DMS114 treated with DMSO at 0.1 percent for 48 hours (cell line): ENCODE data around the gene RNF135.
"Not testable (repeated sequence)": the region's sequence is repeated elsewhere in the genome, so short reads cannot be mapped to it uniquely, and the experiment has no call there.

Source experiments
- DNase-seq: peaks from one replicate; lab custom pipeline; 2025; ENCODE audit not compliant: unreplicated experiment; lab: John Stamatoyannopoulos, UW

The RNF135 gene, protein sequence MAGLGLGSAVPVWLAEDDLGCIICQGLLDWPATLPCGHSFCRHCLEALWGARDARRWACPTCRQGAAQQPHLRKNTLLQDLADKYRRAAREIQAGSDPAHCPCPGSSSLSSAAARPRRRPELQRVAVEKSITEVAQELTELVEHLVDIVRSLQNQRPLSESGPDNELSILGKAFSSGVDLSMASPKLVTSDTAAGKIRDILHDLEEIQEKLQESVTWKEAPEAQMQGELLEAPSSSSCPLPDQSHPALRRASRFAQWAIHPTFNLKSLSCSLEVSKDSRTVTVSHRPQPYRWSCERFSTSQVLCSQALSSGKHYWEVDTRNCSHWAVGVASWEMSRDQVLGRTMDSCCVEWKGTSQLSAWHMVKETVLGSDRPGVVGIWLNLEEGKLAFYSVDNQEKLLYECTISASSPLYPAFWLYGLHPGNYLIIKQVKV

DNA sequence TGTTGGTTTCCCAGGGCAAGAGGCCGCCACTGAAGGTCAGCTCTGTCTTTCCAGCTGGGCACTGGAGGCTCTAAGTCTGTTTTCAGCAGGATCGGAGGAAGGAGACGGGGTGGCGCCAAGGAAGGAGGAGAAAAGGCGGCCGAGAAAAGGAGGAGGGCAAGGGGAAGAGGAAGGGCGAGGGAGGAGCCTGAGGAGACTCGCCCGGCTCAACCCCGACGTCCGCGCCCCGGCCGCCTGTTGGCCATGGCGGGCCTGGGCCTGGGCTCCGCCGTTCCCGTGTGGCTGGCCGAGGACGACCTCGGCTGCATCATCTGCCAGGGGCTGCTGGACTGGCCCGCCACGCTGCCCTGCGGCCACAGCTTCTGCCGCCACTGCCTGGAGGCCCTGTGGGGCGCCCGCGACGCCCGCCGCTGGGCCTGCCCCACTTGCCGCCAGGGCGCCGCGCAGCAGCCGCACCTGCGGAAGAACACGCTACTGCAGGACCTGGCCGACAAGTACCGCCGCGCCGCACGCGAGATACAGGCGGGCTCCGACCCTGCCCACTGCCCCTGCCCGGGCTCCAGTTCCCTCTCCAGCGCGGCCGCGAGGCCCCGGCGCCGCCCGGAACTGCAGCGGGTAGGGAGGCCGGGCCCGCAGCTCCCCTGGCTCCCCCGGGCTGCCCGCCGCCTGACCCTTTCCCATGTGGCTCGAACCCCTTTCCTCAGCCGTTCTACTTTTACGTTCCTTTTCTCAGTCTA is at the start of gene RNF135:
Gene RNF135, plus strand, starts transcription at position 209 of the 737 bp plus-strand sequence. Its CDS starts 35 bp downstream, at position 244.
- peak; percentile 82 for DNase-seq

- no peak for DNase-seq
Observed at GRCh38 chr17:30921544-30922196, 49.2 kb upstream of the RNF135 start, which contains the start of gene ADAP2. Gene ADAP2 (plus strand): TSS chr17:30921945. CDS start chr17:30922015, 70 bp downstream.

- DNase-seq = no peak
Observed at GRCh38 chr17:30922235-30923030, 48.4 kb upstream of the RNF135 start.

DNA sequence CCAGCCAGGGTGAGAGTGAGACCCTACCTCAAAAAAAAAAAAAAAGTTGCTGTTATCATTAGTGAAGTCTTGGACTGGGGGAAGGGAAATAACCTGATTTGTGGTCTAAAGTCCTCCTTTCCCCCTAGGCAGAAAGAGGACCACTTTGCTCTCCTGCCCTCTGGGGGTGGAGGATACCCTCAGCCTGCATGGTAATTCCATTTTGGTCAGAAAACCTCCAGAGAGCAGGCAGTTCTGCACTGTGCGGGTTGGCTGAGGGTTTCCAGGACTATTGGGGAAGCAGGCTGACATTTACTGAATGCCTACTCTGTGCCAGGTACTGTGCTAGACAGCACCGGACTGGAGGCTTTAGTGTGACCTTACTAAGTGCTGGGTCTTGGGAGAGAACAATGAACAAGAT is 46.5 kb upstream of the RNF135 start:
- DNase-seq = no peak

GRCh38 chr17:30926516-30926915 is 44.3 kb upstream of the RNF135 start:
- DNase-seq = no peak

GRCh38 chr17:30927756-30928155 is 43.1 kb upstream of the RNF135 start:
- no peak for DNase-seq

DNA sequence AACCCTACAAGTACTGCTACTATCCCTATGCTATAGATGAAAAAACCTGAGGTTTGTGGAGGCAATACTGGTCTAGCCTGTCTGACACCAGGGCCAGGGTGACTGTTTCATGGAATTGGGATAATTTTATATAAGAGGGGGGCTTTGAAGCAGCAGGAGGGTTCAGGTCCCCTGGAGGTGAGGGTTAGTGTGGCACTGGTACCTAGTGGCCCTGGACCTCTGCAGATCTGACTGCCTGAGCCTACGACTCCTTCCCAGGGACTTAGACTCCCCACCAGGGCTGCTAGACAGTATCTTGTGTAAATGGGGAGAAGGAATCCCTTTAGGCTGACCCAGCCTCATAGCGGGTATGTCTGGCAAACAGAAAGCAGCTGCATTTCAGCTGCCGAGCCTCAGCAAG is 42.3 kb upstream of the RNF135 start:
- no peak for DNase-seq

- no peak for DNase-seq
Observed at GRCh38 chr17:30929081-30929633, 41.7 kb upstream of the RNF135 start.

- not testable (repeated sequence) for DNase-seq
Observed at GRCh38 chr17:30929861-30930260, 41.0 kb upstream of the RNF135 start.

- DNase-seq = no peak
Observed at GRCh38 chr17:30930495-30930894, 40.3 kb upstream of the RNF135 start.

DNA sequence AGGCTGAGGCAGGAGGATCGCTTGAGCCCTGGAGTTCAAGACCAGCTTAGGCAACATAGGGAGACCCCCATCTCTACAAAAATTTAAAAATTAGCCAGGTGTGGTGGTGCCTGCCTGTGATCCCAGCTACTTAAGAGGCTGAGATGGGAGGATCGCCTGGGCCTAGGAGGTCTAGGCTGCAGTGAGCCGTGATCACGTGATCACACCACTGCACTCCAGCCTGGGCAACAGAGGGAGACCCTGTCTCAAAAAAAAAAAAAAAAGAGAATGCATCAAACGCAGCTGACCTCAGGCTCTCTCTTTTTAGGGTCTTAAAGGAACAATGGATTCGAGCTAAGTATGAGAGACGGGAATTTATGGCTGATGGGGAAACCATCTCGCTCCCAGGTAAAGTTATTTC is 39.3 kb upstream of the RNF135 start:
- DNase-seq = not testable (repeated sequence)

- DNase-seq = no peak
Observed at GRCh38 chr17:30933966-30934365, 36.9 kb upstream of the RNF135 start.

GRCh38 chr17:30939051-30939689 is 31.7 kb upstream of the RNF135 start:
- no peak for DNase-seq

DNA sequence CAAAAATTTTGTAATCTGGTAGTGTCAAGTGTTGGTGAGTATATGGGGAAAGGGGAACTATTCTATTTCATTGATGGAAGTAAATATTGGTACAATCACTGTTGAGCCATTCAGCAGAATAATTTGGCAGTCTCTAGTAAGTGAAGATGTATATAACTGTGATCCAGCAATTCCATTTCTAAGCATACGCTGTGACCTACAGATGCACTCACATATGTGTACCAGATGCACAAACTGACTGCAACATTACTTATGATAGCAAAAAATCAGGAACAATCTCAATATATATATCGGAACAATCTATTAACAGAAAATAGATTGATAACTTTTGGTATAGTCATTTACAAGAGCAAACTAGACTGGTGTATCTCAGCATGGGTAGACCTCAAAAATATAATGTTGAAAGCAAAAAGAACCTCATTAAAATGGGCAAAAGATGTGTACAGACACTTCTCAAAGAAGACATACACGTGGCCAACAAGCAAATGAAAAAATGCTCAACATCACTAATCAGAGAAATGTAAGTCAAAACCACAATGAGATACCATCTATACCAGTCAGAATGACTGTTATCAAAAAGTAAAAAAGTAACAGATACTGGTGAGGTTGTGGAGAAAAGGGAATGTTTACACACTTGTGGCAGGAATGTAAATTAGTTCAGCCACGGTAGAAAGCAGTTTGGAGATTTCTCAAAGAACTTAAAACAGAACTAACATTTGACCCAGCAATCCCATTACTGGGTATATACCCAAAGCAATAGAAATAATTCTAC is 28.3 kb upstream of the RNF135 start:
- DNase-seq = no peak

- DNase-seq = no peak
Observed at GRCh38 chr17:30947796-30948195, 23.0 kb upstream of the RNF135 start.

GRCh38 chr17:30950189-30950588 is 20.6 kb upstream of the RNF135 start:
- no peak for DNase-seq

DNA sequence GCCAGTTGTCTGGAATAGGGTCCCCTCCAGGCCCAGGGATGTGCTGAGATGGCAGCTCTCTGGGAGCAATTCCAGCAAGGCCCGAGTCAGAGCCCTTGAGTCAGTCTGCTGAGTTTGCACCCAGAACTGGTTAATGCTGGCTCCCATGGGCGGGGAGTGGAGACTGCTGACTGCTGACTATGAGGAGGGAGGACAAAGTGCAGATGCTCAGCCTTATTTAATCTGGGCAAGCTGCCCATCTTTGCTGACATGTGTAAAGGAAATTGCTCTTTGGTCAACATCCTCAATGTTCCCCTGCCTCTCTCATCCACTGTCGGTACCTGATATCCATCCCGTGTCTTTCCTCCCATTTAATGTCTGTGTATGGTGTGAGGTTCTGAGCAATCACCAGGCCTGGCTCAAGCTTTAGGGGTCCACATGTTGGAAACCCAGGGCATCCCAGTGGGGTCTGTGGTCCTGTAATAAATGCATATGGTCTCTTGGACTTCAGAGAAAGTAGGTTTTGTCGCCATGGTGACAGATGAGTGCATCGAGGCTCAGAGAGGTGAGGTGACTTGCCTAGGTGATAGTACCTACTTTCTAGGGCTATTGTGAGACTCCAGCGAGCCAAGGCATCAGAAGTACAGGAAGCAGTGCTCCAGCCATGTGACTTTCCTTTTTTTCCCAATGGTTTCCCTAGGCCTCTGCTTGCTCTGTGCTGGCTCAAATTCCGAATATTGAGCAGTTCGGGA is 20.0 kb upstream of the RNF135 start:
- DNase-seq = no peak

GRCh38 chr17:30952638-30953393 is 18.0 kb upstream of the RNF135 start:
- no peak for DNase-seq
